Coronary artery (tissue), 2 donors: ENCODE data around the gene TPM2.

ENCODE experiments used
- DNase-seq: peaks from one replicate; pipeline ENCODE4 v3.0.0-alpha.2; 2017; ENCODE audit warnings: low spot score
- H3K27ac ChIP-seq, 2 donors: fragments of 200-600 bp; sonication (generic); one replicate each; pipeline ENCODE4 v1.5.1; 2016 to 2019
- H3K4me3 ChIP-seq: fragments of 200-600 bp; sonication (generic); 2 replicates; pipeline ENCODE4 v1.5.1; 2016; ENCODE audit warnings: mild to moderate bottlenecking, moderate library complexity
- TF ChIP-seq, protein P1 (sequence below): fragments of 200-600 bp; sonication (generic); IDR thresholded peaks from one replicate; pipeline ENCODE4 v1.5.1; 2019; ENCODE audit warnings: antibody characterized with exemption

Gene TPM2

DNA sequence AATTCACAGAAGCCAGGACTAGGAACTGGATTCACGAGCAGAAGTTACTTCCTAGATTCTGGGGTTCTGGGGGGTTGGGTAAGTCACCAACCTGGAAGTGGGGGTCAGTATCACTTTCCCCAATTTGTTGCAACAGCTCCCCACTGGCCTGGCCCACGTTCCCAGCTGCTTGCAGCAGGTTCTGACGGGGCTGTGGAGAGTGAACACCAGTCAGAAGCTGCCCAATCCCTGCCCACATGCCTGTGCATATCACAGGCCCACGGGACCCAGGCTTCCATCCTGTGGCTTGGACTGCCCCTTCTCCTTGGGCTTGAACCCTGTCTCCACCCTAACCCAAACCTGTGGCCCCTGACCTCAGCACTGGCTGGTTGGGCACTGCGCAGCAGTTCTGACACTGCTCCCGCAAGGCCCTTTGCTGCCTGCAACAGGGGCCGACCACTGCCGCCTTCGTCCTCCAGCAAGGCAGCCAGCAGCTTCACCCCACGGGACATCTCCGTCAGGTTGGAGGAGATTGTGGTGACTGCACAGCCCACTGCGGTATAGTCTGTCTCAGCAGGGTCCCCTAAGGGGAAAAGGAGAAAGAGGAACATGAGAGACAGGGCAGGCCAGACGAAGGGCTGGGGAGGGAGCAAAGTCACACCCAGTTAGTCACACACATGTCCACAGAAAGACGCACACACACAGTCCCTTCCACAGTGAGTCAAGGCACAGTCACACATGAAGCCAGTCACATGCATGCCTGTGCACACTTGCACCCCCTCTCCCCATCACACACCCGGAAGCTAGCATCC lies 29.2 kb upstream of the TPM2 start:
- Histone ChIP-seq H3K27ac (peak overlapping the region in 1 of 2 donors; percentile 13), H3K4me3 (no peak overlapping the region)
- DNase-seq: no peak
- TF ChIP-seq, protein P1, sequence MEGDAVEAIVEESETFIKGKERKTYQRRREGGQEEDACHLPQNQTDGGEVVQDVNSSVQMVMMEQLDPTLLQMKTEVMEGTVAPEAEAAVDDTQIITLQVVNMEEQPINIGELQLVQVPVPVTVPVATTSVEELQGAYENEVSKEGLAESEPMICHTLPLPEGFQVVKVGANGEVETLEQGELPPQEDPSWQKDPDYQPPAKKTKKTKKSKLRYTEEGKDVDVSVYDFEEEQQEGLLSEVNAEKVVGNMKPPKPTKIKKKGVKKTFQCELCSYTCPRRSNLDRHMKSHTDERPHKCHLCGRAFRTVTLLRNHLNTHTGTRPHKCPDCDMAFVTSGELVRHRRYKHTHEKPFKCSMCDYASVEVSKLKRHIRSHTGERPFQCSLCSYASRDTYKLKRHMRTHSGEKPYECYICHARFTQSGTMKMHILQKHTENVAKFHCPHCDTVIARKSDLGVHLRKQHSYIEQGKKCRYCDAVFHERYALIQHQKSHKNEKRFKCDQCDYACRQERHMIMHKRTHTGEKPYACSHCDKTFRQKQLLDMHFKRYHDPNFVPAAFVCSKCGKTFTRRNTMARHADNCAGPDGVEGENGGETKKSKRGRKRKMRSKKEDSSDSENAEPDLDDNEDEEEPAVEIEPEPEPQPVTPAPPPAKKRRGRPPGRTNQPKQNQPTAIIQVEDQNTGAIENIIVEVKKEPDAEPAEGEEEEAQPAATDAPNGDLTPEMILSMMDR: no peak

DNA sequence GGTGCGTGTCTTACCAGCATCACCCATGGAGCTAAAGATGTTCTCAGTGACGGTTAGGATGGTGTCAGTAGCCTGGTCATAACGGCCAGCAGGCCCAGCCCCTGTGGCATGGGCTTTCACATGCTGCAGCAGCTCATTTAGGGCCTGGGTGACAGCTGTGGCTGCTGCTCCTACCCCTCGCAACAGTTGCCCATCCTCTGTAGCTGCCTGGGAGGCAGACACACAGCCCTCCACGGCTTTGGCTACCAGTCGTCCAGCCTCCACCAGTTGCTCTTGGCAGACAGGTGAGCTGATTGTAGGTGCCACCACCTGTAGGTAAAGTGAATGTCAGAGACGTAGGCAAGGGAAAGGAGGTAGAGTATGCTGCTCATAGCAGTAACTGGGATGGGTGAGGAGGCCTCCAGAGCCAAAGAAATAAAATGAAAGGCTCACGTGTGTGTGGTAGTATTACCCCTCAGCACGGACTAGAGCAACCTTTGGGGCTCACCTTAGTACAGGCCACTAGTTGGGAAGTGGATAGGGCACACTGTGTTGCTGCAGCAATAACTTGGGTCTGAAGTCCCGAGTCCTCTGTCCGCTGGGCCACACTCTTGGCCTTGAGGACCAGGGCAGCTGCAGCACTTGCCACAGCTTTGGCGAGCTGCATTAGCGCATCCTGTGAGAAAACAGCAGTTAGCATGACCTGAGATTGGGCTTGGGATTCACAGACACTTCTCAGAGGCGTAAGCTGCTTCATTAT lies 27.6 kb upstream of the TPM2 start:
- no peak overlapping the region for H3K4me3 ChIP-seq
- peak overlapping the region in 1 of 2 donors; percentile 63 for H3K27ac ChIP-seq
- DNase-seq: no peak

DNA sequence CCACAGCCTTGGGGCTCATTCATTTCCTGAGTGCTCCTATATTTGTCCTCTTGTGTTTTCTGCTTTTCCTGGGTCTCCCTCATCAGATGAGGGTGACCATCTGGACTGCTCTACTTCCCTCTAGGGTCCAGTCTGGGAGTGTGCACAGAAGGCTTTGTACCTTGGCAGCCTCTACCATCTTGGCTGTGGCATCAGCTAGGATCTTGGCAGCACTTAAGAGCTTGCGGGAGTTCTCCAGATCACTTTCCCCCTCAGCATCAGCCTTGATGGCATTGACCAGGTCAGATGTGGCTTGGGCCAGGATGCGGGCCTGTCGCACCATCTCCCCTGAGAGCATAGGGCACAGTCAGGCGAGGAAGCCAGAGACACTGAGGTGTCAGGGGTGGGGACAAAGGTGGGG lies 26.5 kb upstream of the TPM2 start:
- TF ChIP-seq, protein P1: no peak
- Histone ChIP-seq H3K27ac (peak overlapping the region; percentile 43 to 63), H3K4me3 (no peak overlapping the region)
- DNase-seq: no peak

More for the DNA sequence above, 27.6 kb upstream of the TPM2 start:
- TF ChIP-seq, protein P1: no peak

DNA sequence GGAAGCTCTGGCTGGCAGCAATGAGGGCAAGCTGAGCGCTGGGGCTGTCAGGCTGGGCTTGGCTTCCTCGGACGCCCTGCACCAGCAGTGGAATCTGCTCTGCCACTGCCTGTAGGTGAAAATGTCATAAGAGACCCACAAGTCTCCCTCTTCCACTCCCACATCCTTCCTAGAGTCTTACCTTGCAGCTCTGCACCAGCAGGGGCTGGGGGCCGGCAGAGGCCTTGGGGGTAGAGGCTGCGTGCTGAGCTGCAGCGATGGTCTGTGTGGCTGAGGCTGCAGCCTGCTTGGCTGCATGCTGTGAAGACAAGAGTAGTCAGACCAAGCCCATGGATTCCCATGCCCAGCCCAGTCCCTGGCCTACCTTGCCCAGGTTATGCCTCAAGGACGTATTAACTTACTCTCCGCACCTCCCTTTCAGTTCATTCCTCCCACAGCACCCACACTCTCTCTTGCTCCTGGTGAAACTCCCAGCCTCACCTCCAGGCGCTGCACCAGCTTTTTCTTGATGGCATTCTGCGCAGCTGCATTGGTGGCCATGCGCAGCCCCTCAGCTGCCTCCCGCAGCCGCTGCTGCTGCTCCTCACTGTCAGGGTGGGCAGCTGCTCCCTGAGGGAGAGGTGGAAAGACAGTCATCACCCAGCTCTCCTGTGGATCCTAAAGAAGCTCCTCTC lies 25.0 kb upstream of the TPM2 start:
- TF ChIP-seq, protein P1: no peak
- no peak for DNase-seq
- Histone ChIP-seq H3K4me3 (no peak overlapping the region), H3K27ac (peak overlapping the region in 1 of 2 donors; percentile 63)

DNA sequence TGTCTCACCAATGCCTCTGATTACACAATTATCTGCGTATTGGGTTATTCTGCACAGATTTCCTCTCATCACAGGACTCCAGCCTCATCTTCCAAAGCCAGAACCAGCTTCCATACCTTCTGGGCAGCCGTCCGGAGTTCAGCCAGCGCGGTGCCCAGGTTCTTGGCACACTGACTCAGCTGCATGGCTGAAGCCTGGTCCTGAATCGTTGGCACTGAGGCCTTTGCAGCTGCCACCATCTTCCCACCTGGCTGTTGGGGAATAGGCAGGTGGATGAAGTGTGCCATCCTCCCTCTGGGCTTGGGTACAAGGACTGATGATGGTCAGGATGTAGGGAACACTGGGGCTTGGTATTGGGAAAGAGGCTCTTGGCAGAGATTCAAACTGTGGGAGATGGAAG lies 24.4 kb upstream of the TPM2 start:
- TF ChIP-seq, protein P1: no peak
- DNase-seq: no peak
- Histone ChIP-seq H3K4me3 (no peak overlapping the region), H3K27ac (peak overlapping the region in 1 of 2 donors; percentile 63)

DNA sequence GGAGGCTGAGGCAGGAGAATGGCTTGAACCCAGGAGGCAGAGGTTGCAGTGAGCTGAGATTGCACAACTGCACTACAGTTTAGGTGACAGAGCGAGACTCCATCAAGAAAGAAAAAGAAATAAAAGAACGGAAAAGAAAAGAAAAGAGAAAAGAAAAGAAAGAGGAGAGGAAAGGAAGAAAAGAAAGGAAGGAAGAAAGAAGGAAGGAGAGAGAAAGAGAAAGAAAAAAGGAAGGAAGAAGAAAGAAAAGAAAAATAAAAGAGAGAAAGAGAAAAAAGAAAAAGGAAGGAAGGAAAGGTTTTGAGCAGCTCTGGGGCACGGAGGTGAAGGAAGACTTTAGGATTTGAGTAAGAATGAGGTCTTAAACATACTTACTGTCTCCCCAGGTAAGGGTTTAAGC lies 23.9 kb upstream of the TPM2 start:
- TF ChIP-seq, protein P1: no peak
- no peak for DNase-seq
- Histone ChIP-seq H3K27ac (peak overlapping the region in 1 of 2 donors; percentile 63), H3K4me3 (no peak overlapping the region)
